Measurements from ENCODE around the gene LIX1L. TPM values are rescaled to one million over a fixed set of nuclear protein-coding genes. Genes with fewer than 3 reads are reported as not detected.

LIX1L gene
- polyA plus RNA-seq (2013, experiment 1 of 2; ENCODE audit: insufficient read length), result 36.5 TPM
- 37.6 TPM for polyA plus RNA-seq (2013, experiment 2 of 2; ENCODE audit: insufficient read length)

DNA sequence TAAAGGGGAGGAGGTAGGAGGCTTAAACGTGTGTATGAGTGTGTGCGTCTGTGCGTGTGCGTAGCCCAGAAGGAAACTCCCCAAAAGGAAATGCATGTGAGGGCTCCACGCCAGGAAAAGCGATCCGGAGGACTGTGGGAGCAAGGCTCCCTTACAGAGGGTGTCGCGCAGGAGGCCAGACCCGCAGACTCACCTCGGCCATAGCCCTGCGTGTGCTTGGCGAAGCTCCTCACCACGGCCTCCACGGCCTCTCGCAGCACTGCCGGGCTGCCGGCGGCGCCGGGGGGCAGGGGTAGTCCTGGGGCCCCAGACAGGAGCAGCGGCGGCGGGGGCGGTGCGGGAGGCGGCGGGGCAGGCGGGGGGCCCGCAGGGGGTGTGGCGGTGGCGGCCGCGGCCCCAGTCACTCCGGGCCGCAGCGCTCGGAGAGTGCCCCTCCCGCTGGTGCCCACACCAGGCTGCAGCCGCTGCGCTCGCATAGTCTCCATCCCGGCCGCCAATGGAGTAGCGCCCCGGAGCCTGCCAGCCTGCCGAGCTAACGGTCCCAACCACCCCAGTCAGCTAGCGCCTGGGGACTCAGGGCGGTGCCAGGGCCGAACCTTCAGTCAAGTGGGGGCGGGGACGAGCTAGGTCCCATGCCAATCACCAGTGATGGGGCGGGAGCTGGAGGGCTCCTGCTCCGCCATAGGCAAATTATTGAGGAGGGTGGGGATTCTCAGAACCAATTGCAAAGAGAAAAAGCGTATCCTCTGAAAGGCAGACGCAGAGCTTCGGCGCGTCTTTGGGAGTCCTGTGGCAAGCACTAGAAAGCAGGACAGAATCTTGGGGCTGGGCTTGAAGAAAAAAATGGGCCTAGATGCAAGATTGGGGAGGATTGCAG lies at the start of gene LIX1L:
Gene LIX1L, minus strand, starts transcription at position 575 of the 877 bp plus-strand sequence. Its CDS starts 90 bp downstream, at position 485.
- peak; percentile 98 for DNase-seq

DNA sequence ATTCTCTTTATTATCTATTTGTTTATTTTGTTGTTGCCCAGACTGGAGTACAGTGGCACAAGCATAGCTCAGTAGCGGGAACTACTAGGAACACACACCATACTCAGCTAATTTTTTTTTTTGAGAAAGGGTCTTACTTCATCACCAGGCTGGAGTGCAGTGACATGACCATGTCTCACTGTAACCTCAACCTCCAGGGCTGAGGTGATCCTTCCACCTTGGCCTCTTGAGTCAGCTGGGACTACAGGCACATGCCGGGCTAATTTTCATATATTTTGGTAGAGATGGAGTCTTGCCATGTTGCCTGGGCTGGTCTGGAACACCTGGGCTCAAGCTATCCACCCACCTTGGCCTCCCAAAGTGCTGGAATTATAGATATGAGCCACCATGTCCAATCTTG lies 43.9 kb upstream of the LIX1L start:
- DNase-seq, result no peak

DNA sequence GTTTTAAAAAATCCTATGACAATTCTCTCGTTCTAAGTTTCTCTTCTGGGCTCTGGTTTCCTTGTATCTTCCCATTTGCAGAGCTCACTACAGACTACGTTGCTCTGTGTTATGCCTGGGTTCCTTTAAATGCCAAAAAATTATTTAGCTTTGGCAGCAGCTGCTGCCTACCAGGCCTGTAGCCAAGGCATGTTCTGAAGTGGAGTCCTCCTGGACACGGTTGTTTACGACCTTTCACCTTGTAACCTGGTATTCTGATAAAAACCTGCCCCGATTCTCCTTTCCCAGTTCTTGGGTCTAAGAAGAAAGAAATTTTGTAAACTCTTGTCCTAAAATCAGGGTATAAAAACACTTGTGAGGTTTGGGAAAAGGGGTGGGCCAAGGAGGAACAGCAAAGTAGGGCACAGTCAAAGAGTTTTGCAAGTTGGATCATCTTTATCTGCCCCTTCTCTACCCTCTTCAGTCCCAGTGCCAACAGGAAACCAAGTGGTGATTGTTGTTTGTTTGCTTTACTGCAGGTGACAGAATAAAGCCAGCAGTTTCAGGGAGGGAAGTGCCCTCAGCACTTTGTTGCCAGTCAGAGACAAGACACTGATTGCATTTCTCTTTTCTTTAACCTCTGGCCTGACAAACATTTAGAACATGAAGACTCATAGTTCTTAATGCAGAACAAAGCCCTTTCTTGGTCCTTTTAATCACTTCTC lies 41.7 kb upstream of the LIX1L start:
- DNase-seq, result no peak

DNA sequence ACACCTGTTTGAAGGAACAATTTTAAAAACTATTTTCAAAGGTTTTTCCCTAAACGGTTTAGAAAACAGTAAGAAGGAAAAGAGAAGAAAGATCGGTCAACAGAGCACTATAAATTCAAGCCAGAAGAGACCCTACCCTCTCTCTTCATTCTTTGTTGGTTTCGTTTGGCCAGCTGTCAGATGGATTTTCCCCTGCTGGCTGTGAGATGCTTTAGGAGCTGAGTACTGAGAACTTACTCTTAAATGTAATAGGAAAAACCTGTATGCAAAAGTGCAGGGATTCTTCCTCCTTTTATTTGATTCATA lies 39.9 kb upstream of the LIX1L start:
- no peak for DNase-seq

DNA sequence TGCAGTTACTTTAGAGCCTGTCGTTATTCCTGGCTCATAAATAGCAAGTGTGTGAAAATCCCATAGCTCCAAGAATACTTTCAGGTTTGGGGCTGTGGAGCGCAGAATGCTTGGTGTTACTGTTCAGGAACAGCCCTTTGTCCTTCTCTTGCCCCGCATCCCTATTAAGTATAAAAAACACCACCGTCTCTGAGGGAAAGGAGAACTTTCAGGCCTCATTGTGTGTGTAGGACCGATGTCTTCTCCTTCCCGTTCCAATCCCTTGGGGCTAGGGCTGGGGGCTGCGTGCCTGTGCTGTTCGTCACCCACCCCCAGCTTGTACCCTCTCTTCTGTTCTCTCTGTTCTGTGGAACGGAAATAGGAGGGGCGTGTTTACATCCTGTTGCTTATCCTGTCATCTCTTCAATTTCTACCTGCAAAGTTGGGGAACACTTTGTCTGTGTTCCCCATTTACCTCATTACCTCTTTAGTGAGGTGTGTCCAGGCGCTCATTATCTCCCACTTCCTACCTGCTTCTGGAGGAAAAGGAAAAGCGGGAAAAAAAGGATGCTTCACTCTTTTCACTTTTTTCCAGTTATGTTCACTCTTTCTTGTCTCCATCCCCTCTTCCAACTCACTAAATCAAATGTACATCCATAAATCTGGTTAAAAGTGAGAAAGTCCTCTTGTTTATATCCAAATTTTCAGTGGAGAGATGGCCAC lies 39.4 kb upstream of the LIX1L start:
- peak; percentile 64 for DNase-seq

DNA sequence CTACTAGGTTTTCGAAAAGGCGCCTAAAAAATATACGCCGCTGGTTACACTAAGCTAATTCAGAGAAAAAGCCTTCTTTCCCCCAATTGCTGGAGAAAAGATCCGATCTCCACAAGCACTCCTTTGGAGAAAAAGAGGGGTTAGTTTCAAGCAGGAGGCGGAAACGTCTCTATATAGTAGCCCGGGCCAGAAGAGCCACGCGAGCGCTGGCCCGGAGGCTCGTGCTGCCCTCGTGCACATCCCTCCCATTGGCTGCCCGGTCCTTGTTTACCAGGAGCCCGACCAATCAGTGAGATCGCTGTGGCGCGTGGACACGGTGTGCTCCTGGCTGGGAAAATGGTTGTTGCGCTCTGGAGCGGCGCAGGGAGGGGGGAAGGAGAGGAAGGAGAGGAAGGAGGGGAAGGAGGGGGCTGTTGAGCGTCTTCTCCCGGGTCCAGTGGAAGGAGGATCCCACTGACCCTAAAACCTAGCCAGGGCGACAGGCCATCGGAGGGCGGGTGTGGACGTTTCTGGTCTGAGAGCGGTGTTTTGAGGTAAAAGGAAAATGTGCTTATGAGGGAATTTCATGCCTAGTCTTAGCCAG lies 38.7 kb upstream of the LIX1L start, which contains the start of gene TXNIP:
Gene TXNIP, minus strand, starts transcription at position 147 of the 583 bp plus-strand sequence. CDS start 313 bp downstream, outside the sequence.
- DNase-seq, result peak; percentile 98

DNA sequence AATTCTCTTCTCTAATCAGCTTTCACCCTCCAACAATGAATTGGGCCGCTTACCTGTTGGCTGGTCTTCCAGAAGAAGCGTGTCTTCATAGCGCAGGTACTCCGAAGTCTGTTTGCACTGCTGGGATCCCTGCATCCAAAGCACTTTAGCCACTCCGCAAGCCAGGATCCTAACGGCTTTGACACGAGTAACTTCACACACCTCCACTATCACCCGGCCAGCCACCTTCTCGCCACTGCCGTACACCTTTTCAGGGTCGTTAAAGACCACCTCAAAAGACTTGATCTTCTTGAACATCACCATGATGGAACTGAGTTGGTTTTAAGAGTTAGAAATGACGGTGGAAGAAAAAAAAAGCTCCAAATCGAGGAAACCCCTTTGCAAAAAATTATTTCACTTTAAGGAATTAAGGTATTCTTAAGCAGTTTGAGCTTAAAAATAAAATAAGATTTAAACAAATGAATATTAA lies 38.2 kb upstream of the LIX1L start:
- DNase-seq, result no peak

DNA sequence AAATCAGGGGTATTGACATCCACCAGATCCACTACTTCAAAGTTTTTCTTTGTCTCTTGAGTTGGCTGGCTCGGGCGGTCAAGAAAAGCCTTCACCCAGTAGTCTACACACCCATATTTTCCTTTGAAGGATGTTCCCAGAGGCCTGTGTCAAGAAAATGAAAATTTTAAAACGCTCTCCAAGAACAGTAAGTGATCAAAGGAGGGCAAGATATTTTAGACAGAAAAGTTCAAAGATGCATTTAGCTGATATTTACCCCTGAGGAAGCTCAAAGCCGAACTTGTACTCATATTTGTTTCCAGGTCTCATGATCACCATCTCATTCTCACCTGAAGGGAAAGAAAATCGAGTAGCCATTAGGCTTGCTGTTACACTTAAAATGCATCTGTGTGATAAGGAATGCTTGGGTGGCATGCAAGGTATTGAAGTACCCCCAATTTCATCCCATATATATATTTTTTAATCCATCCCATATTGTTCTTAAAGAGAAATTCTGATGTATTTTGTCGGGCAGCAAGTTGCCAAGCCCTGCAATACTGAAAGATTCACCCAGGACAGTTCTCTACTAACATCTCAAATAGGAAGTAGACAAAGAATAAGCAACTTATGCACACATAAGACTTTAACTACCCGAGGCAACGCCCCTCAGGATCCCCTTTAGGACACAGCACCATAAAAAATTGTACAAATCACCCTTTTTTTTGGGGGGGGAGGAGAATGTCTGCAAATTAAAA lies 37.5 kb upstream of the LIX1L start:
- no peak for DNase-seq

DNA sequence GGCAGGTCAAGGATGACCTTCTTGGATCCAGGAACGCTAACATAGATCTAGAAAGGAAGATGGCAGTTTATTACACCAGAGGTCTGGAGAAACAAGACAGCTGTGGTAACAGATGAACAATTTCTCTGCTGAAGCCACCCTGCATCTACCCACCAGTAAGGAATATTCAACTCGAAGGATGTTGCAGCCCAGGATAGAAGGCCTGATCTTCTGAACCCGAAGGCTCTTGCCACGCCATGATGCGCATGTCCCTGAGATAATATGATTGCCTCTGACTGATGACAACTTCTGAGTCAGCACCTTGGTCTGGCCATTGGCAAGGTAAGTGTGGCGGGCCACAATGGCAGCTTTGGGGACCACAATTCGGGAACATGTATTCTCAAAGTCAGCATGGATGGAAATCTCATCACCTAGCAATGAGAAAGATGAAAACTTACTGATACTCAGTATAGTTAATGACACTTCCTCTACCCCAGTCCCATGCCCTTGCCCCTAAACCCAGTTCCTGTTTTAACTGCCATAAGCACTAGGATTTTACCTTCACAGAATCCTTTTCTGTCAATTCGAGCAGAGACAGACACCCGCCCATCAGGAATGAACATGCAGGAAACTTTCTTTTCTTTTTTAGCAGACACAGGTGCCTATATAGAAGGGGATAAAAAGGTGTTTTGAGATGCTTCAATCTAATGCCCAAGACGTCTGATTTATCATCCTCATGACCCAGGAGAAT lies 36.7 kb upstream of the LIX1L start:
- DNase-seq, result no peak

DNA sequence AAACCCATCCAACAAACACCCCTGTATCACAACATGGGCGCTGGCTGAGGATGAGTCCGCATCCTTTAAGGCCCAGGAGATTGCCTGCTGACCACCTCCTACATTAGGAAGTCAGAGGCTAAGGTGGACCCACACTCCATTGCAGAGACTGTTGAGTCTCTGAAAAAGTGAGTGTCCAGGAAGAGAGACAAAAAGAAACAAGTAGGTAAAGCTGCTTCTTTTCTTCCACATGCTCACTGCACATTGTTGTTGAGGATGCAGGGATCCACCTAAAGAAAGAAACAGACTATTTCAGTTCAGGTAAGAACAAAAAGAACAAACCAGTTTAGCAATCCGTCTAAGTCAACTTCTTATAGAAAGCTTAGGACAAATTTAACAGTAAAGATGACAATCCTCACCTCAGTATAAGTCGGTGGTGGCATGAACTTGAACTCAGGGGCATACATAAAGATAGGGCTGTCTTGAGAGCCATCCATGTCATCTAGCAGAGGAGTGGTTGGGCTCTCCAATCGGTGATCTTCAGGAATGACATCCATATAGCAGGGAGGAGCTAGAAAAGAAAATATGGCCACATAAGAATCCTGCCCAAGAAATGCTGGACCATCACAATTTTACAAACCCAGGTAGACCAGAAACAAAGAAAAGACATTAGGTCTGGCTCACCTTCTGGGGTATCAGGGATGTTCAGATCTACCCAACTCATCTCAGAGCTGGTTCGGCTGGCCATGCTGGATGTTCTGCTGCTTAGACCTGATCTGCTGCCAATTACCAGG lies 36.0 kb upstream of the LIX1L start:
- DNase-seq, result no peak

DNA sequence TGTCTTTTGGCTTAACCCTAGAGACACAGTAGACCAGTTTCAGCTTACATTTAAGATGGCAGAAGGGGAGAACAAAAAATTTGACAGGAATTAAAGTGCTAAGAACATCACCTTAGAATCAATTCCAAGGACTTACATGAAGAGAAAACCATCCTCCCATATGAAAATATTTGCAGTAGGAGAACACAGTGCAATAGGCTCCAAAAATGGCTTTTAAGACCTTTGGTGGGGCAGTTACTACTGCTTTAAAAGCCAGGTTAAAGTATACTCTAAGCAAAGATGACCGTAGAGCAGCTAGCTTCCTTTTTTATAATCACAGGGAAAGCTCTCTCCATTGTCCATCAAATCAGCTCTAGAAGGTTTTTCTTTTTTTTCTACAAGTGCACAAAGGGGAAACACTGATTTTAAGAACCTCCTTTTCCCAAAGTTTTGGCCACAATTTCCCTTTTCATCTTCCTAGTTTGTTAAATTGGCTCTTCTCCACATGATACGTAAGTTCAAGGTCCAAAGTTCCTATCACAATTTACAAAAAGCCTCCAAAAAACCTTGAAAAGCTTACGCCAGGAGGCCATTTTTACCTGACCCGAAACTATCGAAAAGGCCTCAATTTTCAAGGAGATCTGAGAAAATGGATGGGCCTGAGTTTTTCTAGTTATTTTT lies 35.3 kb upstream of the LIX1L start:
- DNase-seq, result no peak

DNA sequence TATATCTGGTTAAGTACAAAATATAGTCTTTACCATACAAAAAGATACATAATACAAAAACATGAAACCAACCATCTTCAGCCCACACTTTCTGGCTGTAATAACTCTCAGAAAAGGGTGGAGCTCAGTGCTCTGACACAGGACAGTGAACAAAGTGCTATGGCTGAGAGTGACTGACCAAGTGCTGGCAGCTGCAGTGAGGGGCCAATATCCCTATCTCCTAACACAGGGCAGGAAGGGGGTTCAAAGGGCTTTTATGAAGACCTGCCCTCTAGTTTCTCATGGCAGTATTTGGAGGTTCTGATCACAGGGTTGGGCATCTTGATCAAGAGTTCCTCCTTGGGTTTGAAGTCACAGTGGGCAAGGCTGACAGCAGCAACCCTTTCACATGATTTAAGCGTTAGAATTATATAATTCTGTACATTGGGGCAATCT lies 34.7 kb upstream of the LIX1L start:
- no peak for DNase-seq

DNA sequence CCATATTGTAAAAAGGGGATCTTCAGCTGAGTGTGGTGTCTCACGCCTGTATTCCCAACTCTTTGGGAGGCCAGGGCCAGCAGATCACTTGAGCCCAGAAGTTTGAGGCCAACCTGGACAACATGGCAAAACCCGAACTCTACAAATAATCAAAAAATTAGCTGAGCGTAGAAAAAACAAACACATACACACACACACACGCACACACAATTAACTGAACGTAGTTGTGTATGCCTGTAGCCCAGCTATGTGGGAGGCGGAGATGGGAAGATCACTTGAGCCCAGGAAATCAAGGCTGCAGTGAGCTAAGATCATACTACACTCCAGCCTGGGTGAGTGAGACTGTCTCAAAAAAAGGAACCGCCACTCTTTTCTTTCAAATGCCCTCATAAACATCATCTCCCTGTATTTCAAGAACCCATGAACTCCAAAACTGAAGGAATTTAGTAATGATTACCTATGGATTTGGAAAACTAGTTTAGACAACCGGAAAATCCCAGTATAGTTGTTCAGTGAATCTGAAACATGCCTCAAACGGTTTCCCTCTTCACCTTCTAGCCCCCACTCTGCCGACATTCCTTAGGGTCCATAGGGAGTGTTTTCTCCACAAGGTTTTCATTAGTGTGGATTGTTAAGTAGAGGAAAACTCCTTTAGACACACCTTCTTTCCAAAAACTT lies 34.1 kb upstream of the LIX1L start:
- DNase-seq, result no peak

DNA sequence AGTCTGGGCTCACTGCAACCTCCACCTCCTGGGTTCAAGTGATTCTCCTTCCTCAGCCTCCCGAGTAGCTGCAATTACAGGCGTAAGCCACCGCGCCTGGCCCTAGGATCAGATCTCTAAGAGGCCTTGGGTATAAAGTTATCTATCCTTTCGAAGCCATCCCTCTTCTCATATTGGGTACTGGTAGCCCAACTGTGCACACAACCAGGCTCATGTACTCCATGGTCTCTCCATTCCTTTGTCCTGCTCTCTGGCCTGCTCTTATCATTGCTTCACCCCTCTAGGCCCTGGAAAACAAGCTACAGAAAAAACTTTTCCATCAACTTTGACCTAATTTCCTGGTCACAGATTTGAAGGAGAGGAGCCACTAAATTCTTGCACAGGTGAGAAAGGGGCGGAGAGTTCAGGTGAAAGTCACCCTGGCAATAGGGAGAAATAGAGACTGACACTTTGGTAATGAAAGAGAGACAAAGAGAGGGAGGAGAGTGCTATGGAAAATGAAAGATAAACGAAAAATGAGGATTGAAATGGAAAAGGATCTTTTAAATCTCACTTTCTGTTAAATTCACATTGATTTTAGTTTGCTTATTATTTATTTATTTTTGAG lies 32.5 kb upstream of the LIX1L start:
- no peak for DNase-seq

DNA sequence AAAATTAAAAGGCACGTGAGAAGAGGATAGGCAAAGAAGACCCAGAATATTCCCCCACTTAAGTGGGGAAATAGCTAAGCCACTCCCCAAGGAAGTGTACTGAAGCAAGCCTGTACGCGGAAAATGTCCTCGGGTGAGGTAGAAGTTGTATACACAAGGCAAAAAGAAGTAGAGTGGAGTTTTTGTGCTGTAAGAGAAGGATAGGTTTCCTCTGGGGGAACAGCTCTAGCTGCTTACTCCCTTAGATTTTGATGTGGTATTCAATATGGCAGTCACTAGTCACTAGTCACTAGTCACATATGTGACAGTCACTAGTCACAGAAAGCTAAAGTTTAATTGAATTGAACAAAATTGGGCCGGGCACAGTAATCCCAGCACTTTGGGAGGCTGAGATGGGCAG lies 31.0 kb upstream of the LIX1L start:
- DNase-seq, result no peak

DNA sequence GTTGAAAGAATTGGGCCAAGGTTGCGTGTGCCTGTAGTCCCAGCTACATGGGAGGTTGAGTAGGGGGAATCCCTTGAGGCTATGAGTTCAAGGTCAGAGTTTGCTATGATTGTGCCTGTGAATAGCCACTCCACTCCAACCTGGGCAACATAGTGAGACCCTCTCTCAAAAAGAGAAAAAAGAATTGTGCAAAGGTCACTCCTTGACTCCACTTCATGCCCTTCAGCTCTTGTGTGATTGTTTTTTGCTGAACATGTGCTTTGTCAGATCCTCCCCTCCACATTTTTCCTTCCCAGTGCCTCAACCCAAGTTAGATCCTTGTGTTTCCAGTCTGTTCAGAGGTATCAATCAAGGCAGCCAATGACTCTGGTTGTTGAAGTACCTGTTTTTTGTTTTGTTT lies 30.1 kb upstream of the LIX1L start:
- DNase-seq, result no peak

DNA sequence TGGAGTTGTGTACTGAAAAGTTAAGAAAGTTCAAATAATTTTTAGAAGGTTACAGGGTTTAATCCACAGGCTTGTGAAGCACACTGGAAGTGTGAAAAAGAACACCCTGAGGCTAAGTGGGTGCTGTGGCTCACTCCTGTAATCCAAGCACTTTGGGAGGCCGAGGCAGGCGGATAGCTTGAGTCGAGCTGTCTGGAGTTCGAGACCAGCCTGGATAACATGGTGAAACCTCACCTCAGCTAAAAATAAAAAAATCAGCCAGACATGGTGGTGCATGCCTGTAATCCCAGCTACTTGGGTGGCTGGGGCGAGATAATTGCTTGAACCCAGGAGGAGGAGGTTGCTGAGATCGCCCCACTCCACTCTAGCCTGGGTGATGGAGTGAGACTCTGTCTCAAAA lies 28.7 kb upstream of the LIX1L start:
- DNase-seq, result no peak

All from fibroblast of skin of back (primary cell).